Measurements from ENCODE around the gene DGKG. TPM values are rescaled to one million over a fixed set of nuclear protein-coding genes. Genes with fewer than 3 reads are reported as not detected.

DGKG gene
- total and polyA plus RNA-seq, 2 of the 8 experiments (the other 6 are each of a cell fraction or from before 2014, with no cell fraction given), result 0.30 to 0.48 TPM

GRCh38 chr3:186314896-186315295 lies 47.1 kb downstream of the DGKG start:
- Histone ChIP-seq H3K23me2 (ENCODE audit: low read depth, low read length) (no peaks in the 10 kb centered on the region), H2BK15ac (ENCODE audit: low read length) (no peak overlapping the region), H3K27ac (ENCODE audit: low read depth, low read length) (no peak overlapping the region), H3K23ac (ENCODE audit: insufficient read length) (no peak overlapping the region), H2AFZ (ENCODE audit: low read length) (no peak overlapping the region), H3K14ac (ENCODE audit: insufficient read length) (no peak overlapping the region), H3K9ac (replicated peaks in 1 of 4; ENCODE audit: extremely low read depth in 1 of 4, low read depth in 3 of 4, low read length in 3 of 4) (no peak overlapping the region), H3K79me1 (ENCODE audit: low read depth, low read length) (no peaks in the 10 kb centered on the region), H4K5ac (ENCODE audit: insufficient read length, low read depth, low read length) (no peak overlapping the region), H3K56ac (replicated peaks; ENCODE audit: insufficient read length, low read depth, low read length) (no peak overlapping the region), H3K4ac (replicated peaks; ENCODE audit: insufficient read length, low read depth, low read length) (no peak overlapping the region), H2BK20ac (ENCODE audit: low read length) (no peak overlapping the region), H2BK120ac (replicated peaks; ENCODE audit: low read depth, low read length) (no peak overlapping the region), H3K36me3 (ENCODE audit: control insufficient read depth in 2 of 4, insufficient read depth in 4 of 4, low read length in 3 of 4) (no peaks in the 10 kb centered on the region), H4K20me1 (replicated peaks in 1 of 2; ENCODE audit: control insufficient read depth in 1 of 2, insufficient read depth in 2 of 2, low read length in 2 of 2) (no peaks in the 10 kb centered on the region), H2AK5ac (ENCODE audit: low read depth, low read length) (no peak overlapping the region), H3K4me1 (replicated peaks in 1 of 4; ENCODE audit: control insufficient read depth in 3 of 4, insufficient read depth in 4 of 4, low read length in 3 of 4) (0 out of 7 replicates have a peak, but pooled peaks cover 0 to 3% (median 0%) of the 10 kb centered on the region in 4 experiments), H2BK12ac (ENCODE audit: low read depth, low read length) (no peak overlapping the region), H3K27me3 (replicated peaks in 1 of 4; ENCODE audit: control insufficient read depth in 3 of 4, extremely low read depth in 1 of 4, insufficient read depth in 3 of 4, low read length in 3 of 4) (no peaks in the 10 kb centered on the region), H3K9me3 (ENCODE audit: insufficient read depth in 2 of 2, low read depth in 1 of 2, low read length in 1 of 2) (no peaks in the 10 kb centered on the region), H3K4me2 (ENCODE audit: insufficient read depth in 1 of 2, low read depth in 2 of 2, low read length in 2 of 2) (no peak overlapping the region), H3K18ac (ENCODE audit: extremely low read depth, low read length) (no peak overlapping the region), H2BK5ac (ENCODE audit: low read depth, low read length) (no peak overlapping the region), H4K8ac (ENCODE audit: extremely low read depth, insufficient read depth, low read length) (no peak overlapping the region), H4K91ac (replicated peaks; ENCODE audit: insufficient read length, low read length) (no peak overlapping the region), H3K79me2 (ENCODE audit: control insufficient read depth in 1 of 2, insufficient read depth in 2 of 2, low read length in 2 of 2) (no peaks in the 10 kb centered on the region), H3K4me3 (ENCODE audit: extremely low read depth in 1 of 4, insufficient read depth in 2 of 4, low read depth in 3 of 4, low read length in 4 of 4) (no peak overlapping the region)
- WGBS, 2 experiments (ENCODE audit: extremely low coverage in 1 of 2, insufficient coverage in 1 of 2, insufficient read length in 1 of 2, insufficient replicate concordance in 2 of 2, low coverage in 1 of 2, low lambda C conversion rate in 2 of 2, missing lambda C conversion rate in 1 of 2), result 87% methylated on average over 3 of the region's 3 CpGs; no CpG with 5 or more reads in 1 of the 2 experiments
- FAIRE-seq (no peak), DNase-seq (ENCODE audit: low read depth in 1 of 2, low spot score in 2 of 2) (no peak)
- ChIA-PET POLR2A (ENCODE audit: partially characterized antibody) (no interaction called here), CTCF (ENCODE audit: partially characterized antibody) (interaction anchor here (0.7 to 1.4 kb wide), 4 partner anchors 59 to 226 kb away, joined by 3 to 4 read pairs (median 3); no protein-coding TSS in a partner anchor)
- TF ChIP-seq EP300 (IDR thresholded peaks at IDR 0.05; ENCODE audit: borderline replicate concordance in 1 of 2, low read depth in 2 of 2, low read length in 2 of 2), result no peak
